Smooth muscle cell (in vitro differentiated cells): ENCODE results near the gene NOS1. TPM values are rescaled to one million over a fixed set of nuclear protein-coding genes. Genes with fewer than 3 reads are reported as not detected.

Source experiments
- DNase-seq: peaks from one replicate; lab custom pipeline; 2025; ENCODE audit not compliant: unreplicated experiment; lab: John Stamatoyannopoulos, UW
- H2AFZ ChIP-seq: fragments of 200-600 bp; sonication (generic); 2 replicates; pipeline ENCODE4 v1.6.0; 2016; ENCODE audit warnings: antibody characterized with exemption, low read depth, mild to moderate bottlenecking
- H3F3A ChIP-seq: fragments of 200-600 bp; sonication (generic); 2 replicates; pipeline ENCODE4 v1.6.0; 2017; ENCODE audit warnings: antibody characterized with exemption, low read depth
- H3K27ac ChIP-seq: fragments of 200-600 bp; sonication (generic); 2 replicates; pipeline ENCODE4 v1.5.1; 2016; ENCODE audit warnings: low read depth, mild to moderate bottlenecking
- H3K27me3 ChIP-seq: fragments of 200-600 bp; sonication (generic); 2 replicates; pipeline ENCODE4 v1.6.1; 2016; ENCODE audit warnings: low read depth, mild to moderate bottlenecking
- H3K36me3 ChIP-seq: fragments of 200-600 bp; sonication (generic); 2 replicates; pipeline ENCODE4 v1.5.1; 2016; ENCODE audit warnings: low read depth
- H3K4me1 ChIP-seq: fragments of 200-600 bp; sonication (generic); 2 replicates; pipeline ENCODE4 v1.5.1; 2016; ENCODE audit warnings: low read depth
- H3K4me2 ChIP-seq: fragments of 200-600 bp; sonication (generic); 2 replicates; pipeline ENCODE4 v1.6.0; 2016; ENCODE audit warnings: mild to moderate bottlenecking
- H3K4me3 ChIP-seq: fragments of 200-600 bp; sonication (generic); 2 replicates; pipeline ENCODE4 v1.5.1; 2016; ENCODE audit warnings: mild to moderate bottlenecking
- H3K79me2 ChIP-seq: fragments of 200-600 bp; sonication (generic); 2 replicates; pipeline ENCODE4 v1.6.0; 2016; ENCODE audit warnings: low read depth, mild to moderate bottlenecking
- H3K9ac ChIP-seq: fragments of 200-600 bp; sonication (generic); 2 replicates; pipeline ENCODE4 v1.6.0; 2016; ENCODE audit warnings: low read depth
- H3K9me3 ChIP-seq: fragments of 200-600 bp; sonication (generic); replicated peaks from 2 replicates; pipeline ENCODE4 v1.5.1; 2016; ENCODE audit warnings: low read depth
- H4K20me1 ChIP-seq: fragments of 200-600 bp; sonication (generic); 2 replicates; pipeline ENCODE4 v1.6.0; 2016; ENCODE audit warnings: low read depth
- WGBS: methylation state at CpG from one replicate; pipeline ENCODE4 v1.1.7; 2016; ENCODE audit warnings: low lambda C conversion rate; 5-methylcytosine and 5-hydroxymethylcytosine counted together
- polyA plus RNA-seq: library from polyadenylated mRNA; unstranded; fragments of >200 nt; fragmentation: Nextera tagmentation; extraction: Ambion mirVana; gene quantifications from 2 replicates; pipeline ENCODE4 v1.2.1, GENCODE V29; 2016
- total RNA-seq: library from RNA; depleted of rRNA; stranded (reverse); fragments of >200 nt; gene quantifications from 2 replicates; pipeline ENCODE4 v1.2.3, GENCODE V29; 2014
- TF ChIP-seq, protein P1 (sequence below): fragments of 200-600 bp; sonication (generic); IDR thresholded peaks from 2 replicates; pipeline ENCODE4 v1.5.1; 2017; ENCODE audit warnings: borderline replicate concordance, mild to moderate bottlenecking, antibody characterized with exemption; ENCODE audit not compliant: insufficient read depth, poor library complexity, severe bottlenecking

Gene NOS1
- total and polyA plus RNA-seq, 2 experiments from 2014 or later = 0.09 TPM; not detected in 1

DNA sequence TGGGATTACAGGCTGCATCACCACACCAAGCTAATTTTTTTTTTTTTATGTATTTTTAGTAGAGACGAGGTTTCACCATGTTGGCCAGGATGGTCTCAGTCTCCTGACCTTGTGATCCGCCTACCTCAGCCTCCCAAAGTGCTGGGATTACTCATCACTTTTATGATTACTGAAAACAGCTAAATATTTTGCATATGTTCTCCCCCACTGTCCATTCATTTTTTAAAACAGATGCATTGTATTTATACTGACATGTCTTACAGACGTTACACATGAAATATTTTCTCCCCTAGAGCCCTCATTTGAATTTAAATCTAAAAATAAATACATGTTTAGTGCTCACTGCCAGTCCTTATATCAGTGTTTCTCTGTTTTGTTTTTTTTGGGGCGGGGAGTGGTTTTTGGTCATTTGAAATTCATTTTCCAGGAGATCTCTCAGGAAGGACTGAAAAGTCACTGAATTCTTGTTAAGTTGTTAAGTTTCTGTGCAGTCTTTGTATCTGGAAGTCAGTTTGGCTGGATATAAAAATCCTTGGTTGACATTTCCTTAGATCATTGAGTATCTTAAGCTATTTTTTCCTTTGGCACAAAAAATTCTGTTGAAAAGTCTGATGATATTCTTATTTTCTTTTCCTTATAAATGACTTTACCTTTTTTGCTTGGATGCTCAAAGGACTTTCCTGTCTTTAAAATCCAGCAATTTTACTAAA is 180.5 kb downstream of the NOS1 start:
- Histone ChIP-seq H3K79me2 (no peaks in the 10 kb centered on the region), H3K9me3 (peaks cover 3% of the 10 kb centered on the region), H3K27me3 (no peaks in the 10 kb centered on the region), H3K4me3 (no peak overlapping the region), H4K20me1 (peaks cover 4% of the 10 kb centered on the region), H3K36me3 (peaks cover 25% of the 10 kb centered on the region), H3K27ac (no peak overlapping the region), H2AFZ (no peak overlapping the region), H3K4me2 (no peak overlapping the region), H3F3A (no peaks in the 10 kb centered on the region), H3K4me1 (no peaks in the 10 kb centered on the region), H3K9ac (no peak overlapping the region)
- DNase-seq = no peak
- 88% methylated on average over 4 of the region's 4 CpGs for WGBS
- TF ChIP-seq, protein P1, sequence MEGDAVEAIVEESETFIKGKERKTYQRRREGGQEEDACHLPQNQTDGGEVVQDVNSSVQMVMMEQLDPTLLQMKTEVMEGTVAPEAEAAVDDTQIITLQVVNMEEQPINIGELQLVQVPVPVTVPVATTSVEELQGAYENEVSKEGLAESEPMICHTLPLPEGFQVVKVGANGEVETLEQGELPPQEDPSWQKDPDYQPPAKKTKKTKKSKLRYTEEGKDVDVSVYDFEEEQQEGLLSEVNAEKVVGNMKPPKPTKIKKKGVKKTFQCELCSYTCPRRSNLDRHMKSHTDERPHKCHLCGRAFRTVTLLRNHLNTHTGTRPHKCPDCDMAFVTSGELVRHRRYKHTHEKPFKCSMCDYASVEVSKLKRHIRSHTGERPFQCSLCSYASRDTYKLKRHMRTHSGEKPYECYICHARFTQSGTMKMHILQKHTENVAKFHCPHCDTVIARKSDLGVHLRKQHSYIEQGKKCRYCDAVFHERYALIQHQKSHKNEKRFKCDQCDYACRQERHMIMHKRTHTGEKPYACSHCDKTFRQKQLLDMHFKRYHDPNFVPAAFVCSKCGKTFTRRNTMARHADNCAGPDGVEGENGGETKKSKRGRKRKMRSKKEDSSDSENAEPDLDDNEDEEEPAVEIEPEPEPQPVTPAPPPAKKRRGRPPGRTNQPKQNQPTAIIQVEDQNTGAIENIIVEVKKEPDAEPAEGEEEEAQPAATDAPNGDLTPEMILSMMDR = no peak

DNA sequence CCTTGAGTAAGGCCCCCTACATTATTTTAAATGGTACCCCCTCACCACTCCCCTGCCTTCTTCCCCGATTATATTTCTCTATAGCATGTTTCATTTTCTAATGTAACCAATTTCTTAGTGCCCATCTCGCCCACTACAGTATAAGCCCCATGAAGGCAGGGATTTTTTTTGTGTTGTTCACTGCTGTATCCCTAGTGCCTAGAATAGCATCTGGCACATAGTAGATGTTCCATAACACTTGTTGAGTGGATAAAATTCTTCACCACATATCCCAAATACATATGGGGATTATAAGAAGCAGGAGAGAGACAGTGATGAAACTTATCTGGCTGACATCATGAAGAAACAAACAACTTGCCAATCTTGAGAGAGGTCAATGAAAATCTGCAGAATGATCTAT is 182.7 kb downstream of the NOS1 start:
- Histone ChIP-seq H3K36me3 (peaks cover 30% of the 10 kb centered on the region), H3K4me1 (no peaks in the 10 kb centered on the region), H3K27ac (no peak overlapping the region), H3K79me2 (no peaks in the 10 kb centered on the region), H3K9ac (no peak overlapping the region), H4K20me1 (no peaks in the 10 kb centered on the region), H2AFZ (no peak overlapping the region), H3K9me3 (peaks cover 3% of the 10 kb centered on the region), H3K27me3 (no peaks in the 10 kb centered on the region), H3F3A (no peaks in the 10 kb centered on the region), H3K4me3 (no peak overlapping the region), H3K4me2 (no peak overlapping the region)
- TF ChIP-seq, protein P1 = no peak
- 95% methylated on average over 2 of the region's 2 CpGs for WGBS
- no peak for DNase-seq

DNA sequence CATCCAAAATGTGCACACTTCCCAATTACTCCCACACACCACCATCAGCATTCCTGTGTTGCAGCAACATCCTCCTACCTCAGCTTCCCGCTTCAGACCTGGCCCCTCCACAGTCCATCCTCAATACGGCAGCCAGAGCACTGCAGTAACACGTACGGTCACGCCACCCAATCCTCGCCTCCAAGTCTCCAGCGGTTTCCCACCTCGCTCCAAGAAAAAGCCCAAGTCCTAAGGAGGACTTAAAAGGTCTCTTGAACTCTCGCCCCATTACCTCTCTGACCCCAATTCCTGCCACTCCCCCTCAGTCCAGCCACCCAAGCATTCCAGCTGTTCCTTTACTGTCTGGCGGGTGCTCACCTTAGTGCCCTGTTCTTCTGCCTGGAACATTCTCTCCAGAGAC is 183.1 kb downstream of the NOS1 start:
- no peak for DNase-seq
- Histone ChIP-seq H3K27ac (no peak overlapping the region), H3K4me1 (no peaks in the 10 kb centered on the region), H3K79me2 (no peaks in the 10 kb centered on the region), H3K9me3 (peaks cover 3% of the 10 kb centered on the region), H3K4me2 (no peak overlapping the region), H3F3A (no peaks in the 10 kb centered on the region), H4K20me1 (no peaks in the 10 kb centered on the region), H3K36me3 (peaks cover 31% of the 10 kb centered on the region), H3K27me3 (no peaks in the 10 kb centered on the region), H3K9ac (no peak overlapping the region), H3K4me3 (no peak overlapping the region), H2AFZ (no peak overlapping the region)
- WGBS = 93% methylated on average over 10 of the region's 10 CpGs
- TF ChIP-seq, protein P1 = no peak

DNA sequence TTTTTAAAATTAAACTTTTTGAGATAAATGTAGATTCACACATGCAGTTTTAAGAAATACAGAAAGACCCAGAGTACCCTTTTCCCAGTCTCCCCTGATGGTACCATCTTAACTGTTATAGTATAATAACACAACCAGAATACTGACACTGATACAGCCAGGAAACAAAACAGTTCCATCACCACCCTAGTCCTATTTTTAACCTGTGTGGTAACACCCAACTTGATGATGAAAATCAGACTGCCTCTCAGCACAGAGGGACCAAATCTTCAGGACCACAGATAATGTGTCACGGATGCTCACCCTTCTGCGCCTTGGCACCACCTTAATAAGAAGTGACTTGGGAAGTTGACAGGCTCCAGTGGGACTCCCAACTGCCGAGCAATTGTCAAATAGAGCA is 189.3 kb downstream of the NOS1 start:
- DNase-seq = no peak
- H4K20me1 ChIP-seq = peaks cover 11% of the 10 kb centered on the region
- H3F3A ChIP-seq = no peaks in the 10 kb centered on the region
- WGBS = 95% methylated on average over 3 of the region's 3 CpGs
- H3K9ac ChIP-seq = no peak overlapping the region
- no peak overlapping the region for H3K4me2 ChIP-seq
- no peak overlapping the region for H2AFZ ChIP-seq
- H3K27ac ChIP-seq = no peak overlapping the region
- no peaks in the 10 kb centered on the region for H3K4me1 ChIP-seq
- H3K79me2 ChIP-seq = no peaks in the 10 kb centered on the region
- H3K36me3 ChIP-seq = peaks cover 26% of the 10 kb centered on the region
- H3K27me3 ChIP-seq = no peaks in the 10 kb centered on the region
- TF ChIP-seq, protein P1 = no peak
- H3K4me3 ChIP-seq = no peak overlapping the region
- no peaks in the 10 kb centered on the region for H3K9me3 ChIP-seq
